CD4-positive, alpha-beta T cell treated with Interleukin-4 for 1 hour (primary cell): ENCODE measurements around the gene HTR1D.
"Not testable (repeated sequence)": the region's sequence is repeated elsewhere in the genome, so short reads cannot be mapped to it uniquely, and the experiment has no call there.

Experiments used
- DNase-seq, 2 donors: peaks; one replicate each; pipeline ENCODE4 v3.0.0-alpha.2; 2020 to 2022

HTR1D gene

GRCh38 chr1:23215751-23216449 is 1.4 kb downstream of the HTR1D start:
- no peak for DNase-seq

DNA sequence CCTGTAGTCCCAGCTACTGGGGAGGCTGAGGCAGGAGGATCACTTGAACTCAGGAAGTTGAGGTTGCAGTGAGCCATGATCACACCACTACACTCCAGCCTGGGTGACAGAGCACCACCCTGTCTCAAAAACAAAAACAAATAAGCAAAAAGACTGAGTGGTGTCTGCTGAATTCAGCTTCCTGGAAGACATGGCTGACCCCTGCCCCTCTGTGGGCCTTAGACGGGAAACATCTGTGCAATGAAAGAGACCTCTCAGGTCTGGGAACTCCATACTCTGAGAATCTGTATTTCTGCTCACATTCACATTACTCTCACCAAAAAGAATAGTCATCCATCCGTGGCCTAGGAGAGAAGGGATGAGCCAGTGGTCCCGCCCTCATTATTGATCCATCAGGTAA is 2.0 kb downstream of the HTR1D start:
- no peak for DNase-seq

- DNase-seq, result no peak
Measured at GRCh38 chr1:23214640-23215039, 2.7 kb downstream of the HTR1D start.

- DNase-seq, result no peak
Measured at GRCh38 chr1:23211955-23212354, 5.3 kb downstream of the HTR1D start.

DNA sequence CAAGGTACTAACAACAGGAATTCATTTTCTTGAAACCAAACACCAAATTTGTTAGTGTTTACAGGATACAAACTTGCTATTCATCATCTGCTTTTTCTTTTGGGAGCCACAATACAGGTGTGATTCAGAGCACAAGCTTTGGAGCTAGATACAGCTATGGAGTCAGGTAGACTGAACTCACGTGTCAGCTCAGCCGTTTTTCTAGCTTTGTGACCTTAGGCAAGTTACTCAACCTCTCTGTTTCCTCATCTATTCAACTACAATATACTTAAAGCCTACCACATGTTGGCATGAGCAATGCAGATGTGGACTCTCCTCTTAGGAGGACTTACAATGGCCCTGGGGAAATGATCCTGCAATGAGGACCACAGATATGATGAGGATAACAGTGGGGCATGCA is 6.3 kb downstream of the HTR1D start:
- DNase-seq, result no peak

- DNase-seq, result no peak
Measured at GRCh38 chr1:23210351-23210785, 6.9 kb downstream of the HTR1D start.

DNA sequence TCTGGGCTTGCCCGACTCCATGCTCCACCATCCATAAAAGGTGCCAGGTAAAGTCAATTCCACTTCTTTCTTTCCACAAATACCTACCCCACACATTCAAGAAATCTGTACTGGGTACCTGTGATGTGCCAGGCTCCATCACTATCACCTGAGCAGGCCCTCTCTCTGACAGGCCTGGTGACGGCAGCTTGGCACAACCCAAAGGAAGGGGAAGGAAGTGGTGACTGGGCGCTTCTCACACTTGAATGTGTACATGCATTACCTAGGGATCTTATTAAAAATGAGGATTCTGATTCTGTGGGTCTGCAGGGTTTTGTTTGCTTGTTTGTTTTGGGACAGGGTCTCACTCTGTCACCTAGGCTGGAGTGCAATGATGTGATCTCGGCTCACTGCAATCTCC is 7.5 kb downstream of the HTR1D start:
- DNase-seq, result no peak

DNA sequence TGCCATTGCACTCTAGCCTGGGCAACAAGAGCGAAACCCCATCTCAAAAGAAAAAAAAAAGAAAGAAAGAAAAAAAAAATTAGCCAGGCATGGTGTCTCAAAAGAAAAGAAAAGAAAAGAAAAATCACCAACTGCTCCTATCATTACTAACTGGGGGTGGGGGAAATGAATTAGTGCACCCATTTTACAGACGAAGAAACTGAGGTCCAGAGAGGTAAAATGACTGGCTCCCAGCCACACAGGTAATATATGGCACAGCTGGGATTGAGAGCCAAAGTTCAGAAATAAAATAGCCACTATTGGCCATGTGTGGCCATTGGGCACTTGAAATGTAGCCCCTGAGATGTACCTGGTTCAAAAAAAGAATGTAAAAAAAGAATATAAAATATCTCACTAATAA is 8.8 kb downstream of the HTR1D start:
- DNase-seq, result no peak

GRCh38 chr1:23207733-23208132 is 9.6 kb downstream of the HTR1D start:
- not testable (repeated sequence) for DNase-seq

DNA sequence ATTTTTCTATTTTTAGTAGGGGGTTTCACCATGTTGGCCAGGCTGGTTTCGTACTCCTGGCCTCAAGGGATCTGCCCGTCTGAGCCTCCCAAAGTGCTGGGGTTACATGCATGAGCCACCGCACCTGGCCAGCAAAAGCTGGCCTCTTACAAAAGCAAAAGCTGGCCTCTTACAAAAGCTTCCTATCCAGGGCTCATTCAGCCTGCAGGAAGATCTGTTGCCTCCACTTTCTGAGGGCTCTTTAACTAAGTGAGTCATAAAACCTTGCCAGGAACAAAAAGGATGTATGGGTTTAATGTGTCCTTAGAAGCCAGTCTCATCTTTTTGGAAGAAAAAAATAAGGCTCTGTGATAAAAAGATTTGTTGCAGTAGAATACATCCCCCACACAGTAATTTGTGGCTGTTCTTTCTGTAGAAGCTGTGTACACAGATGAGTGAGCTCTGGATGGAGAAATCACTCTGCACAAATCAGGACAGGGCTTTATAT is 15.0 kb downstream of the HTR1D start:
- DNase-seq, result no peak

DNA sequence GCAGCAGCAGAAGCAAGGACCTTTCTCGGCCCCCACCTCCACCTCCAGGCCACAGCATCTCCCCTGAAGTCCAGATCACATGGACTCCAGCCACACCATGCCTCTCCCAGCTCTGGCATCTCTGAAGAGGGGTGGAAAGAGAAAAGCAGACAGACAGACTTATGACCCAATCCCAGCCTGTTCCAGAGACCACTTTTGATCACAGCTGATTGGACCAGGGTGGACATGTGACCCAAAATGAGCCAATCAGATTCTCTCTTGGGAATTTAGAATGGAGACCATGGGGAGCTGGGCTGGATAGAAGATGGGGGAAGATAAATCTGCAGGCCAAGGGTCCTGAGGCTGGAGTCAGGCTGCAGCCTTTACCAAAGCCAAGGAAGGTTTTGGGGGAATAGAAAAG is 16.4 kb downstream of the HTR1D start:
- DNase-seq, result no peak

DNA sequence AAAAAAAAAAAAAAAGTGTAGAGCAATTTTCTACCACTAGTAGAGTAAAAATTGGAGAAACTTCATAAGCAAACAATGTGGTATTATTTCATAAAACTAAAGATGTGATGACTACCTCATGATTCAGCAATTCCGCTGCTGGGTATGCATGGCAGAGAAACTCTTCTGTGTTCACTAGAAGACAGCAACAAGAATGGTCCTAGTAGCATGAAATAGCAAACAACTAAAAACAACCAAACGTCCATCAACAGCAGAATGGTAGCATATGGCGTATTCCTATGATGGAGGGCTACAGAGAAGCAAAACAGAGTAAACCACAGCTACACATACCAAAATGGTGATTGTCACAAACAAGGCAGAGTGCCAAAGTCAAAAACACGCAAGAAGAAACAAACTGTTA is 18.9 kb downstream of the HTR1D start:
- no peak for DNase-seq

GRCh38 chr1:23196627-23197328 is 20.5 kb downstream of the HTR1D start:
- DNase-seq, result no peak

DNA sequence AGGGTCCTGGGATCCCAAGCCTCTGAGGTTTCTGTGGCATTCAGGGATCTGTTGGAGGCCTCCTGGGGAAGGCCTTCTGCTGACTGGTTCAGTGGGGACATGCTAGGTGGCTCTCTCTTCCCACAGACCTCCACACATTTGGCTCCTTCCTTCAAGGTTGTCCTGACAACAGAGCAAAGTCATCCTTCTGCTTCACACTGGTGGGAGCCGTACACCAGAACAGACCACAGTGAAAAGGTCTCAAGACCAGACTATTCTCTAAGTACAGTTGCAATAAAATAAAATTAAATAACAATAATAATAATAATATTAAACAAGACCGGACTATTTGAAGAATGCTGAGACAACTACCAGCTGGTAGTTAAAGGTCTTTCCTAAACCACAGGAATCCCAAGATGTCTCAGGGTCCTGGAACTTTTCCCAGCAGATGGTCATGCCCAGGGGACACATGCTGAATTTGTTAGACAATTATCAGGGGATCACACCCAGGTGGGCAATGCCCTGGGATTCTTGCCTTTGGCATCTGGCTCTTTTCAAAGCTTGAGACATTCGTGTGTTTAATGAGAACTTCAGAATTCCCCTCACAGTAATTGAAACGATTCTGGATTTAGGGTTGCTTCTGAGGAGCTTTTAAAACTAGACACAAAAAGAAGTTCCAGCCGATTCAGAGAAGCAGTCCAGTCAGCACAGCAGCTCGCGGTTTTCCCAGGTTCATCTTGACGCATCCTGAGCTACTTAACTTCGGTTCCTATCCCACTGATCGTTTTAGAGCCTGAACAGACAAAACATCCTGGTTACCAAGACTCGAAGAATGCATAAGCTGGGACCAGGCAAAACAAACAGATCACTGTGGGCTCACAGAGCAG is 22.9 kb downstream of the HTR1D start:
- DNase-seq, result no peak

DNA sequence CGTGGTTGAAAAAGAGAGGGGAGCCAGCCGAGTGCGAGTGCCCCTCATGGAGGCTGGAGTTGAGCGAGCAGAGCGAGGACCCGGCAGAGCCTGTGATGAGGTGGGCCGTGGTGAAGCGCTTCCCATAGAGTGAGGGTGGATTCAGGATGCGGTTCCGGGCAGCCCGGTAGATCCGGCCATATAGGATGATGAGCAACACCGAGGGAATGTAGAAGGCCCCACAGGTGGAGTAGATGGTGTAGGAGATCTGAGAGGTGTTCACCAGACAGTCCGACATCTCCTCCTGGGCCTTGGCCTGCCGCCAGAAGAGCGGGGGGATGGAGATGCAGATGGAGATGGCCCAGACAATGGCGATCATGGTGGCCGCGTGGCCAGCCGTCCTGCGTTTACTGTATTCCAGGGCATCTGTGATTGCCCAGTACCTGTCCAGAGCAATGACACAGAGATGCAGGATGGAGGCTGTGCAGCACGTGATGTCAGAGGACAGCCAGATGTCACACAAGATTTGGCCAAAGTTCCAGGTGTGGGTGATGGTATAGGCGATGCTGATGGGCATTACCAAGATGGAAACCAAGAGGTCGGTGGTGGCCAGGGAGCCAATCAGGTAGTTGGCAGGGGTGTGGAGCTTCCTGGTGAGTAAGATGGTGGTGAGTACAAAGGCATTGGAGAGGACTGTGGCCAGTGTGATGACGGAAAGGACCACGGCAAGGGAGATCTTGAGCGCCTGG is 23.7 kb downstream of the HTR1D start:
- DNase-seq, result no peak

DNA sequence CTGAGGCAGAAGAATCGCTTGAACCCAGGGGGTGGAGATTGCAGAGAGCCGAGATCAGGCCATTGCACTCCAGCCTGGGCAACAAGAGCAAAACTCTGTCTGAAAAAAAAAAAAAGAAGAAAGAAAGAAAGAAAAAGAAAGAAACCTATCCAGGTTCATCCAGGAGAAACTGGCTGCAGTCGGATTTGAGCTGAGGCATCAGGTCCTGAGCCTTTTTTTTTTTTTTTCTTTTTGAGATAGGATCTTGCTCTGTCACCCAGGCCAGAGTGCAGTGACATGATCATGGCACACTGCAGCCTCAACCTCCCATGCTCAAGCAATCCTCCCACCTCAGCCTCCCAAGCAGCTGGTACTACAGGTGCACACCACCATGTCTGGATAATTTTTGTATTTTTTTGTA is 26.1 kb downstream of the HTR1D start:
- no peak for DNase-seq

DNA sequence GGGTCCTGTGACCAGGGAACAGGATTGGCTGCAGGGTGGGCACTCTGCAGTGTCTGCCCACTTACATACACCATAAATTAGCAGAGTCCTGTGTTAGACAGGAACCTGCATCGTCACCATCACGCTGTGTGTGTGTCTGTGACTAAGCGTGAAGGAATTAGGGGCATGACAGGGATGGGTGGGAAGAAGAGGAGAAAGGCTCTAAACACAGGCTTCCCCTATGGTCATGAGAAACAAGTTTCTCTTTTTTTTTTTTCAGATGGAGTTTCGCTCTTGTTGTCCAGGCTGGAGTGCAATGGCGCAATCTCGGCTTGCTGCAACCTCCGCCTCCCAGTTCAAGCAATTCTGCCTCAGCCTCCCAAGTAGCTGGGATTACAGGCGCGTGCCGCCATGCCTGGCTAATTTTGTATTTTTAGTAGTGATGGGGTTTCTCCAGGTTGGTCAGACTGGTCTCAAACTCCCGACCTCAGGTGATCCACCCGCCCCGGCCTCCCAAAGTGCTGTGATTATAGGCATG is 28.3 kb downstream of the HTR1D start:
- DNase-seq, result not testable (repeated sequence)

- no peak for DNase-seq
Measured at GRCh38 chr1:23188434-23188884, 28.8 kb downstream of the HTR1D start.

DNA sequence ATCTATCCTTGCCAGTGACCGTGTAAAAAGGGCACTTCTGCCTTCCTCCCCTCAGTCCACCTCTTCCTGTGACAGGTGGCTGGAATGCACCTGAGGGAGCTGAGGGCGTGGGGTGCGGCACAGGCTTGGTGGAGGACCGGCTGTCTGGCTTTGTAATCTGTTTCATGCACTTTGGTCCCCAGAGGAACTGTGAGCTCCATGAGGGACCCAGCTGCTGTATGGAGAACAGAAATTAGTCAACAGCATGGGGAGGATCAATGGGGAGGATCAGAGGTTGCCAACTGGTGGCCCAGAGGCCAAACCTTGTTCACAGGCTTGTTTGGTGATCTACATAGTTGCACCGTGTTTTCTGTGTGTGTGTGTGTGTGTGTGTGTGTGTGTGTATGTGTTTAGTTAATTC is 29.7 kb downstream of the HTR1D start:
- DNase-seq, result no peak

DNA sequence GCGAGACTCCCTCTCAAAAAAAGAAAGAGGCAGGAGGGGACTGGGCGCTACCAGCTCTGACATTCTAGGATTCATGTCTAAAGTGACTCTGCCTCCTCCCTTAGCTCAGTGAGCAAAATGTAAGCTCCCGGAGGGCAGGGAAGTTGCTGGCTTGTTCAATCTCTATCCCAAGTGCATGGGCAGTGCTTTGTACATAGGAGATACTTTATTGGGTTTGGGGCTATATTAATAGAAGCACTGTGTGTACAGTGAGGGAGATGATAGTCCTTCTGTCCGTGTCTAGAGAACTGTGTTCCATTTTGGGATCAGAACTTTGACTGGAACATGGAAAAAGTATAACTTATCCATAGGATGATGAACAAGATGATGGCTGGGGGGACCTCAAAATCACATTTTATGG is 31.9 kb downstream of the HTR1D start:
- DNase-seq, result no peak

DNA sequence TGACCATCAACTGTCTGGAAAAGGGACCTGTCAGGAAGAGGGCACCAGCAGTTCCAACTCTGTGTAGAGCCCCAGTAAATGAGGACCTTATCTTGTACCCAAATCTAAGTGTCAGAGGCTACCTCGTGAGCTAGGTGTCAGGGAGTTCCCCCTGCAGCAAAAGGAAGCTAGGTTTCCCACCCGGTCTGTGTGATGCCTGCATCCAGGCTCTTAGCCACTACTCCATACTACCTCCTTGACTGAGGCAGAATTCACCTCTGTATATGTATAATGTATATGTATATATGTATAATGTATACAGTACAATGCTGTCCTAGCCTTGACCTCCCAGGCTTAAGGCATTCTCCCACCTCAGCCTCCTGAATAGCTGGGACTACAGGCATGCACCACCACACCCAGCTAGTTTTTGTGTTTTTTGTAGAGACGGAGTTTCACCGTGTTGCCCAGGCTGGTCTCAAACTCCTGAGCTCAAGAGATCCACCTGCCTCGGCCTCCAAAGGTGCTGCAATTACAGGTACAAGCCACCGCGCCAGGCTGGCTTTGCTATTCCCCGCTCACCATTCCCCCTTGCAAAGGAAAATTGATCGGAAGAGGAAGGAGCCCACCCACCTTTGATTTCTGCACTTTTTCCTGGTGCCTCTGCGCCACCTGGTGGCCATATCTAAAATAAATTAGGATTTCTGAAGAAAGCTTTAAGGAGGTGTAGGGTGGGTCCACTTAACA is 32.9 kb downstream of the HTR1D start:
- DNase-seq, result peak; percentile 27 to 65

GRCh38 chr1:23179862-23180261 is 37.4 kb downstream of the HTR1D start:
- DNase-seq, result no peak
